GM18526 (cell line): ENCODE results near the gene SPAG8.

Experiments used
- POLR2A ChIP-seq: IDR thresholded peaks from 3 replicates; pipeline ENCODE4 v1.6.1; 2011; ENCODE audit not compliant: insufficient read length; ENCODE audit errors: extremely low read depth

Gene SPAG8

DNA sequence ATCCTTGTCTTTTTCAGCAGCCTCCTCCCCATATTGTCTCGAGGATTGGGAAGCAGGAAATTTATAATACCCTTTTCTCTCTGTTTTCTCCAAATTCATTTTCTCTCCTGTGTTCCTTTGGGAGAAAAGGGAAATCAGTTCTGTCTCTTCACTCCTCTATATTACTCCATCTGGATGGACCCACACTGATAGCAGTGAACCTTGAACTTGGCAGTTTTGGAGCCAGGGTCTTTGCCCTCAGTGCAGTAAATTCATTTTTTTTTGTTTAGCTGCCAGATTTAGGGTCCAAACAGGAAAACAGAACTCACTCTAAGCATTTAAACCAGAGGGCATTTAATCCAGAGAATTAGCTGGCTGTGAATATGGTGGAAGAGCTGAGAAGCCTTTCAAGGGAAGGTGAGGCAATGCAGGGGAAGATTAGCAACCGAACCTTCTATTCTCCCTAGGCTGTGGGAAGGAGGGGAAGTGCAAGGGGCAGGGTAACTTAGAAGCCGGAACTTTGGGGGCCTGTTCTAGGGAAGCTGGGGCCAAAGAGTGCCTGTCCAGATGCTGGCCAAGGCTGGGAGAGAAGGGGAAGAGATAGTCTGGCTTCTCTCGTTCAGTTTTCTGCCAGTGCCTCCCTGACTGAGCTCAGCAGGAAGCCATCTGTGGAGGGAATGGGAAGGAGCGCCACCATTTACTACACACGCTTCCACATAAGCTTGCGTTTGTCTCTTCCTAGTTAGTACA, 37.0 kb downstream of the SPAG8 start:
- no peak for TF ChIP-seq POLR2A

- TF ChIP-seq POLR2A, result no peak
These were observed 40.1 kb downstream of the SPAG8 start for GRCh38 chr9:35771943-35772342.

DNA sequence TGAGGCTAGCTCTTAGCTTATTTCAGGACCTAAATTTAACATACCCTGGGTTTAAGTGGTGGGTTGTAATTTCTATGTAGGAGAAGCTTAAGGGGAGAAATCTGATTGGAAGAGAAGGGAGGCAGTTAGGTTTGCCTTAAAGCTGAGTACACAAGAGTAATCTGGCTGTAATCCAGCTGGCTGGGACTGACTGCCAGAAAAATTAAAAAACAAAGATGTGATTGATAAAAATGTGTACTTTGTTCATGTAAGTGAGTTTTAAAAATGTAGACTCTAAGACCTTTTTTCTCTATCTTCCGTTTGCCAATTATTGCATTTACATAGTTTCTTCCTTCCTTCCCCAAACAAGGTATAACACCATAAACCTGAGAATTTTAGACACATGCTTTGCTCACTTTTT, 40.5 kb downstream of the SPAG8 start:
- no peak for TF ChIP-seq POLR2A

DNA sequence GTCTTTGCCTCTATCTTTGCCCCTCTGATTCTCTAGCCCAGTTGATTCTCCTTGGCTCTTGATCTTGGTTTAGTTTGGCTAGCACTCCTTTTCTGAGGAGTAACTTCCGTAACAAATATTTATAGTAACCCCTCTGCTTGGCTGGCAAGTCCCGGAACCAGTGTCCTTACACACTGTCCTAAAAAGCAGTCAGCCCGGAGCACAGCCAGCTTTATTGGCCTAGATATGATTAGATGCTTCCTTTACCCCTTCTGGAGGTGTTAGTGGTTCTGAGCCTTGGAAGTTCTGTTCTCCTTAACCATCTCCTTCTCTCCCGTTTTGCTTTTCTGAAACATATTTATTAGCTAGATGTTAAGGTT, 41.0 kb downstream of the SPAG8 start:
- TF ChIP-seq POLR2A, result no peak

GRCh38 chr9:35769763-35770162, 42.3 kb downstream of the SPAG8 start:
- no peak for TF ChIP-seq POLR2A

GRCh38 chr9:35767458-35767857, 44.6 kb downstream of the SPAG8 start:
- no peak for TF ChIP-seq POLR2A

DNA sequence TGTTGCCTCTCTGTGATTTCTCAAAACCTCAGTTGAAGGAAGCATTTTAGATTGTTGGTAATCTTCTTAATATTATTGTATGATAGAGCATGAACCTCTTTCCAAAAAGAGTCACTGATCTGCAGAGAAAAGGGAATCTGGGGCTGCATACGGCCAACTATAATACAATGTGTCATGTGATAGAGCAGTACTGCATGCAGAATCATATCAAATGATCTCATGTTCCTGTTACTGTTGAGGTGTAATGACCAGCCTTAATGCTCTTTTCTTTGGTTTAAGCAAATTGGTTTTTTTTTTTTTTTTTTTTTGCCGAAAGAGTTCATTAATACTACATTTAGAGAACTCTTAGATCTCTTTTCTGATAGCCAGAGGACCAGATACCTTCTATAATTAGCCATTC, 45.1 kb downstream of the SPAG8 start:
- TF ChIP-seq POLR2A, result no peak

- TF ChIP-seq POLR2A, result no peak
These were observed 48.3 kb downstream of the SPAG8 start for GRCh38 chr9:35763803-35764202.

DNA sequence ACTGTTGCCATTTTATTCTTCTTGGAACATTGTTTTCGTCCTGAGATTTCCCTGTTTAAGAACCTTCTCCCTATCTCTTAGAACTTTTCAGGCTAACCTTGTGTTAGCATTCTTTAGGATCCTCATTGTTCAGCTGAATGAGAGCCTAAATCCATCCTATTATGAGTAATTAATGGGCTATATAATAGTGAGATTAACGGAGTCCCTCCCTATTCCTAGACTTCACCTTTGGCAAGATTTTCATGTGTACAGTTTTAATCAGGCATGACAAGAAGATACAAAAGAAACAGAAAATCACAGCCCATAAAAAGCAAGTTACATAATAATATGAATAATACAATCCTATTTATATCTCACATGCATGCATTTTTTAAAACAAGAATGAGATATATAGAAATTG, 48.9 kb downstream of the SPAG8 start:
- TF ChIP-seq POLR2A, result no peak

GRCh38 chr9:35760651-35761050, 51.4 kb downstream of the SPAG8 start:
- TF ChIP-seq POLR2A, result no peak

GRCh38 chr9:35759795-35760194, 52.3 kb downstream of the SPAG8 start:
- no peak for TF ChIP-seq POLR2A
